SHP77 treated with DMSO at 0.1 percent for 48 hours (cell line): ENCODE measurements around the gene PRKRA.
A peak's percentile ranks its signal among the peaks of the same experiment; 100 is the strongest.
"Not testable (repeated sequence)": the region's sequence is repeated elsewhere in the genome, so short reads cannot be mapped to it uniquely, and the experiment has no call there.

ENCODE experiments used
- DNase-seq: peaks from one replicate; lab custom pipeline; 2025; lab: John Stamatoyannopoulos, UW

Gene PRKRA

GRCh38 chr2:178457390-178457886, 6.5 kb upstream of the PRKRA start:
- DNase-seq = no peak

DNA sequence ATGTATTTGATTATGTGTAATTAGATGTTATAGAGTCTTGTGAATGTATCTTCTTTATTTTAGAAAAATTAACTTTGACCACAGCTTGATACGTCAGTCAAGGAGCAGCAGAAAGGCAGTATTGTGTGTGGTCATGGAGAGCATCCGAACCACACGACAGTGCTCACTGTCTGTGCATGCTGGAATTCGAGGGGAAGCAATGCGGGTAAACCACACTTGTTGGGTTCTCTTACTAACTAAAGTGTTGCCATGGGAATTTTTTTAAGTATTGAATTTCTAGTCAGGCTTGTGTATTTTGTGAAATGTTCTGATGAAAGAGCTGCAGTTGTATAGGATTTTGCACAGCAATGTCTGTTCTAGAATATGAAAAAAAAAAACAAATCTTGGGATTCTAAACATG, 5.0 kb upstream of the PRKRA start:
- no peak for DNase-seq

DNA sequence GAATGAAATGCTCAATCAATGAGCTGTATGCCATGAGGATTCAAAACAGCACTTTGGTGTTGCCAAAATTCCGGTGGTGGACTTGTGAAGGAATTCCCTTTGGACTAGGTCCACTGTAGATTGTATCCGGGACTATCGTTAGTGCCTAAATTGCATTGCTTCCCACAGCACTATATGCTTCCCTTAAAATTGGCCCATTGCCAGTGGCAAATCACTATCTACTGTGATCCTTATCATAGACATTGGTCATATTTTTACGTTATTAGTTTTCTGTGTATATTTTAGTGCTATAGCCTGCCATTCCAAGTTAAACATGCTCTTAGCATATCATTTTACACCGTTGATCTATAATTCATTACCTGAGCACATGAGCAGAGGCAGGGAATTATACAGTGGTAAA, 1.9 kb upstream of the PRKRA start:
- no peak for DNase-seq

GRCh38 chr2:178452334-178452733, 1.4 kb upstream of the PRKRA start:
- no peak for DNase-seq

DNA sequence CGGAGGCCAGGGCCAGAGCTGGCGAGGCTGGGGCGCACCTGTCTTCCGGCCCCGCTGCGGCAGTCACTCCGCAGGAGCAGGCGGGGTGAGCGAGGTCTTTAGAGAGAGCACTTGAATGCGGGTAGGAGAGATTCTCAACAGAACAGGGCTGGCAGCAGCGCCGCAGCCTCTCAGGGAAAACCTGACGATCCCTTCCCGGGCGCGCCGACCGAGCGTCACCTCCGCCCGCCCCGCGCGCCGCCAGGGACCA, 526 bp downstream of the PRKRA start:
- no peak for DNase-seq

DNA sequence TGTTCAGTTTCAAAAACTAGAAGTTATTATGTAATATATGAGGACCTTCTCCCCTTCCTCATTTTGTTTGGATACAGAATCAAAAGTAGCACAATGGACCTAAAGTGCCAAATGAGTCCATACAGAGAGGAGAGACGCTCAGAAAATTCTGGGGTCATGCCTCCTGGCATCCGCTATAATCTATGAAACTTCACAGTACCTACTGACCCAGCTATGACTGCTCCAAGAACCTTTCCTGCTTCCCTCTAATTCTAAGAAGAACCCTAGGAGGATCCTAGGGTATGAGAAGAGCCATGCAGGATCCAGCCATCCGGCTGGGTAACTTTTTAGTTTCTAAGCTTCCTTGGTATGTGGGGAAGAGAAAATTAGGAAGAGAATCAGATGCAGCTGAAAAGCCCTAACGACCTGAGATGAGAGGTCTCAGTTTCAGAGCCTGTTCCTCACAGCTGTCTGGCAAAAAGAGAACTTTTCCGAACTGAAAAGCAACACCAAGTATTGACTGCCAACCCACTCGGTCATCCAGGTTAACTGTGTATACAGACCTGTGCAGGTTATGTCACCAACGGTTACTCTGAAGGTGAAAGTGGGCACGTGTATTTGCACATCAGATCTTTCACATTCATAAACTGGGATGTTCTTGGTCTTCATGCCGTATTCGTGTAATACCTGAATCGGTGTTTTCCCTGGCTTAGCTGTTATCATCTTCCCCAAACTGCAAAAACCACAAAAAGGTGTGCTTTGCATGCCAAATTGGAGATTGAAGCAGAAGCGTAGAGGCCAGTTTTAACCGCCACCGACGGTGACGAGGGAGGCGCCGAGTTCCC, 1.1 kb downstream of the PRKRA start:
- DNase-seq = no peak

- DNase-seq = no peak
Observed at GRCh38 chr2:178448968-178449661, 1.9 kb downstream of the PRKRA start.

DNA sequence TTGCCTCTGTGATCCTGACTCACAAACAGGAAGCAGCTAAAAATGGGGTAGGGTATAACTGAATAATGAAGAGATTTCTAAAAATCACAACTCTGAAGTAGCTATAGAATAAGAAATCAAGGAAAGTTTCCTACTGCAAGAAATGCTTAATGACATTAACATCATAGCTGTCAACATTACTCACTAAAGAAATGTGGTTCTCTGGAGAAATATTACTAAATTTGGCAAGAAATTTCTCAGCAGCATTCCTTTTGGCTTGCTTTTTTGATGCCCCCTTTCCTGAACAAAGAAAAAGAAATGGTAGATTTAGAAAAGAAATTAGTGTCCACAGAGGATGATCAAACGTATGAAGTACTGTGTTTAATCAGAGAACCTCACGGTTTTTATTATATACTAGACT, 9.5 kb downstream of the PRKRA start:
- DNase-seq = no peak

- DNase-seq = no peak
Observed at GRCh38 chr2:178436662-178437061, 14.3 kb downstream of the PRKRA start.

DNA sequence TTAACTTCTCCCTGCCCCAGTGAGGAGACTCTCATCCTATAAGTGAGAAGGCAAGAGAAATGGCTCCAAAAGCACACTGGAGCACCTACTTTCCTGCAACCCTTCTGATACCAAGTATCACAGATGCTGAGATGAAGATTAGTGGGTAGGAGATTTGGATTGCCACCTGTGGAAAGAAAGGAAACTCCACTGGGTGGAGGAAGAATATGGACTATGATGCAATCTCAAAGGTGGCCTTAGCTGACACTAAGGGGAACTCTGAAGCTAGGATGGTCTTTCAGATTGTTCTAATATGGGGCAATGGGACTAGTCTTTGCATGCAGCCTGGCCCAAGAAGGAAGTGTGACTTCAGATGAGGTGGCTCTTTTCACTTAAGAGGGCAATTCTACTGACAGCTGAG, 21.6 kb downstream of the PRKRA start:
- DNase-seq = no peak

GRCh38 chr2:178428396-178428806, 22.6 kb downstream of the PRKRA start:
- DNase-seq = no peak

DNA sequence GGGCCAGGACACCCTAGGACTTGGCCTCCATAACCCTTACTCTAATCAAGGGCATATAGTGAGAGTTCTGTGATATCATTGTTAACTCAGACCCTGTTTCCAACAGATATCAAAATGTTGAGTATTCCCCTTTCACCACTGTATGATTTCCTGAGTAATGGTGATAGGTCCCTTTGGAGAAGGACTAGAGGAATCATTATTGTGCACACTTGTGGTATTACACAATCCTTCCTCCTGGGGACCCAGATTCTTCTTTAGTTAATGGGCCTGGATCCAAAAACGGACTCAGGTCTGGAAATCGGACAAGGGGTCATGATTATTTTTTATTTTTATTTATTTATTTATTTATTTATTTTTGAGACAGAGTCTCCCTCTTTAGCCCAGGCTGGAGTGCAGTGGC, 23.5 kb downstream of the PRKRA start:
- no peak for DNase-seq

DNA sequence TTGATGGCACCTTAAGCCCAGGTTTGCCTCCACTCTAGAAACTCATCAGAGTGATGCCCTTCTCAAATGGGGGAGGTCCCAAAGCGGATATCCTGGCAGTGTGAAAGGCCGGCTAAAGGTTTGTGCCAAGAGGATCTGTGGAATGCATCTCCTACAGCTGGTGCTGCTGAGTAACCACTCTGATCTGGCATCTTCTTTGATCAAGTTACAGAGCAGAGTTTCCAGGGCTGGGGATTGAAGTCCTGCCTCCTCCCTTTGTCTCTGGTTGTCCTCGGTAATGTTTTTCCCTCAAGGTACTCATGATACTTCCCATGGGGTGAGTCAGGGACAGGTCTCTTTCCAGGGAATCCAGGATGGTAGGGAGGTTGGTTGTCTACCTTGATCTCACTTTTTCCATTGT, 24.6 kb downstream of the PRKRA start:
- no peak for DNase-seq

DNA sequence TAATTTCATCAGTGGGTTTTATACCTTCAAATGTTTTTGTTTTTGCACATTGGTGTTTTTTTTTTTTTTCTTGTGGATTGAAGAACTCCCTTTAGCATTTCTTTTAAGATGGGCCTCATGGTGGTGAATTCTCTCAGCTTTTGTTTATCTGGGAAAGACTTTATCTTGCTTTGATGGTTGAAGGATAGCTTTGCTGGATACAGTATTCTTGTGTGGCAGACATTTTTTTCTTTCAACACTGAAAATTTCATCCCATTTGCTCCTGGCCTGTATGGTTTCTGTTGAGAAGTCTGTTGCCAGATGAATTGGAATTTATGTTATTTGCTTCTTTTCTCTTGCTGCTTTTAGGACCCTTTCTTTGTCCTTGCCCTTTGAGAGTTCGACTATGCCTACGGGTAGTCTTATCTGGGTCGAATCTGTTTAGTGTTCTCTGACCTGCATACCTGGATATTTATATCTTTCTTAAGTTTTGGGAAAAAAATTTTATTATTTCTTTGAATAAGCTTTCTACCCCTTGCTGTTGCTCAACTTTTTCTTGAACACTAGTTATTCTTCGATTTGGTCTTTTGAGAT, 25.6 kb downstream of the PRKRA start:
- DNase-seq = no peak

DNA sequence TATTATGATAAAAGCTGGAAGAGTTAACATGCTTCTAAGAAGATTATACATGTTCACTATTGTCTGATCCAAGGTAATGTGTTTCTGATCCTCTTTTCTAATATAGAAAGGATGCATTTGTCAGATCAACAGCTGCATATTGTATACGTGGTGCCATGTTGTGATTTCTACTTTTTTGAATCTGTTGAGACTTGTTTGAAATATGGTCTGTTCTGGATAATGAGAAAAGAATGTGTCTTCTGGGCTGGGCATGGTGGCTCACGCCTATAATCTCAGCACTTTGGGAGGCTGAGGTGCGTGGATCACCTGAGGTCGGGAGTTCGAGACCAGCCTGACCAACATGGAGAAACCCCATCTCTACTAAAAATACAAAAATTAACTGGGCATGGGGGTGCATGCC, 27.2 kb downstream of the PRKRA start:
- not testable (repeated sequence) for DNase-seq

DNA sequence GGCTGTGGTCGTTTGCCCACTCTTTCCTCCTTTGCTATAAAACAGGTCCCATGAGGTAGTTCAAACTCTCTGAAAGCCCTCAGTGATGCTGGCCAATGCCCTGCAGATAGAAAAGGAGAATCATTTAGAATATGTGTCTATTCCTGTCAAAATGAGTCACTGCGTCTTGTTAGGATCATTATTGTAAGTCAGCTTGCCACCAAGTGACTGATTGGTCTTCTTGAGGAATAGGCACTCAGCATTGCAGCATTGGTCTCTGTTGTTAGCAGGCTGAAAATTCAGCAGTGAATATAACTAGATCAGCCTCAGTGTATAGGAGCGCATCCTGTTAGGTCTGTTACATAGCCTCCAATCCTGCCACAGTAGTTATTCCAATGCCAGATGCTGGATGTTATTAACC, 28.9 kb downstream of the PRKRA start:
- no peak for DNase-seq

GRCh38 chr2:178420463-178420999, 30.4 kb downstream of the PRKRA start:
- no peak for DNase-seq

DNA sequence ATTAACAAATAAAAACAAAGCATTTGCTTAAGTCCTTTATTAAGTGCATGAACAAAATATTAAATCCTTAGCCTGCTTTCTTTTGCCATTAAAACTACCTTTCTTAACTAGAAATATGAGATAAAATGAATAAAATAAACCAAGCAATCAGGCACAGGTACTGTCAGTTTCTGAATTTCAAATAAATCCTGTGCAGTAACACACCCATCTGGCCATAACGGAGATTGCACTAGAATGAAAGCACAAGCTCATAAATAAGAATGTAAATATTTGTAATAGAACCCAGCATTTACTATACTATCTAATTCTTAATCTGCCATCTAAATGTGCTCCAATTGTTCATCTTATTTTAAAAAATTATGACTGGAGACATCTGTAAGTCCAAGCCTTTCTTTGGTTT, 31.9 kb downstream of the PRKRA start:
- no peak for DNase-seq

GRCh38 chr2:178418426-178418825, 32.5 kb downstream of the PRKRA start:
- no peak for DNase-seq

GRCh38 chr2:178417916-178418315, 33.1 kb downstream of the PRKRA start:
- no peak for DNase-seq

- no peak for DNase-seq
Observed at GRCh38 chr2:178415979-178416378, 35.0 kb downstream of the PRKRA start.

GRCh38 chr2:178414266-178415247, 36.4 kb downstream of the PRKRA start:
- DNase-seq = peak; percentile 68
